Fibroblast of skin of right quadriceps (primary cell): Measurements from ENCODE around the gene PRAC2.

Experiments
- DNase-seq: peaks from one replicate; pipeline ENCODE4 v3.0.0-alpha.2; 2013

The PRAC2 gene

DNA sequence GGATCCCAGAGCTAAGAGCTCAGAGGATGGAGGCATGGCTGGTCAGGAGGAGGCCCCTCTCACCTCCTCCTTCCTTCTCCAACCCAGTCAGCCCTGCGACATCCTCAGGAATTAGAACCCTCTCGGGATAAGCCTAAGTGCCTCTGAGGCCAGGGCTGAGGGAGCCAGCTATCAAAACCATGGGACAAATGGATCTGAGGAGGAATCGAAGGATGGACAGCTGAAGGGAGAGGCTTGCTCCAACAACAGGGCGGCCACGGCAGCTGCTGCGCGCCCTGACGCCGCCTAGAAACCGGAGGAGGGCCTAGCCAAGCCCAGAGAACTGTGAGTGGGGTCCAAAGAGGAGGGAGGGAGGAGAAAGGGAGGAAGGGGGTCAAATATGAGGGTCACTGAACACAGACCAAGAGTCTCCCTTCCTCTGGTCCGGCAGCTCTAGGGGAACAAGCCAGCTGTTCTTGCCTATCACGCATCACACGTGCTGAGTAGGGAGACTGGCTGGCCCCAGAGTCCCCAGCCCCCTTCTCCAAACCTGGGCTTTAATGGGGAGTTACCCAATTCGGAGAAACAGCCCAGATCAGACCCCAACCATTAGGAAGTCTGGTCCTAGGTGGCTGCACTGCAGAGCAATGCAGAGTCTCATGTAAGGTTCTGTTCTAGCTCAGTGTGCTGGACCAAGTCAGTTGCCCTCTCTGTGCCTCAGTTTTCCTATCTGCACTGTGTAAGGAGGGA, 11.5 kb downstream of the PRAC2 start:
- no peak for DNase-seq

DNA sequence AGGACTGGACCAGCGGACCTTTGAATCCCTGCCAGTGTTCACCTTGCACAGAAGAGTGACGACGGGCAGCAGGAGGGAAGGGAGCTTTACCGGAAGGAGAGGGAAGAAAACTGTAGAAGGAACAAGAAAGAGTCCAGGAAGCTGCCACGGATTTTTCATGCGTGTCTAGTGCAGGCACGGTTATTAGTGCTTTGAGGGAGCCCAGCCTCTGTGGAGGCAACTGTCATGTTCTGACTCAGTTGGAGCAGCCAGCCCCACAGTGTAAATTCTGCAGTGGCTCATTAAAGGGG, 12.0 kb downstream of the PRAC2 start:
- no peak for DNase-seq

DNA sequence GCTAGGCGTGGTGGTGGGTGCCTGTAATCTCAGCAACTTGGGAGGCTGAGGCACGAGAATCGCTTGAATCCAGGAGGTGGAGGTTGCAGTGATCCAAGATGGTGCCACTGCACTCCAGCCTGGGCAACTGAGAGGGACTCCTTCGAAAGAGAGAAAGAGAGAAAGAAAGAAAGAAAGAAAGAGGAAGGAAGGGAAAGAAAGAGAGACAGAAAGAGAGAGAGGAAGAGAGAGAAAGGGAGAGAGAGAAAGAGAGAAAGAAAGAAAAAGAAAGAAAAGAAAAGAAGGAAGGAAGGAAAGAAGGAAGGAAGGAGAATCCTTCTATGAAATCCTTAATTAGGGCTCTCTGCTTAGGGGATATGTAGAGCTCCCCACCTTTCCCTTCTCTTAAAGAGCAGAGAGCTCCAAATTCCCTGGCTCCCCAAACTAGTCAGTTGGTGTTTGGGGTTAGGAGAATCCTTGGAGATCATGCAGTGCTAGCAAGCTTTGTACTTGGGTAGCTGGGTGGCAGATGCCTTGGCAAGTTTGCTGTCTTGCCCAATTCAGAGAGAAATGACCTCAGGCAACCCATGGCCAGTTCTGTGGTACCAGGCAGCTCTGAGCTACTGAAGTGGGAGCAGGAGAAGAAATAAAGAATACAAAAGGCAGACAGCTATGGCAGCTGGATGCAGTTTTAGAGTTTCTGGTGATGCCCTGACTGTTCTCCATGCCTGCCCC, 14.5 kb downstream of the PRAC2 start:
- DNase-seq, result no peak

DNA sequence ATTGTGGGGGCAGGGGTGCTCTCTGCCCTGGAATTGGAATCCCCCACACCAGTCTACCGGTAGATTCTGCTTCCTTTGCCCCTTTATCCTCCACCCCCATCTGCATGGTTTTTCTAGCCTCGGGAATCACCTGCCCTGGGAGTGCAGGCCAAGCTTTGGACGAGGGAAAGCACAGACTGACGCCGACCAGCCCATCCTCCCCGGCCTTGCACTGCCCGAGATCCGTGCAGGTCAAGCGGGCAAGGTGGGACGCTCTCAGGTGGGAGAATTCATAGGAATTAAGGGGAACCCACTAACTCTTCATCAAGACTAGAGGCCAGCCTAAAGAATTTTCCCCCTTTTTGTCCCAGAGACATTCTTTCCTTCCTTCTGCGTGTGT, 15.4 kb downstream of the PRAC2 start:
- no peak for DNase-seq

DNA sequence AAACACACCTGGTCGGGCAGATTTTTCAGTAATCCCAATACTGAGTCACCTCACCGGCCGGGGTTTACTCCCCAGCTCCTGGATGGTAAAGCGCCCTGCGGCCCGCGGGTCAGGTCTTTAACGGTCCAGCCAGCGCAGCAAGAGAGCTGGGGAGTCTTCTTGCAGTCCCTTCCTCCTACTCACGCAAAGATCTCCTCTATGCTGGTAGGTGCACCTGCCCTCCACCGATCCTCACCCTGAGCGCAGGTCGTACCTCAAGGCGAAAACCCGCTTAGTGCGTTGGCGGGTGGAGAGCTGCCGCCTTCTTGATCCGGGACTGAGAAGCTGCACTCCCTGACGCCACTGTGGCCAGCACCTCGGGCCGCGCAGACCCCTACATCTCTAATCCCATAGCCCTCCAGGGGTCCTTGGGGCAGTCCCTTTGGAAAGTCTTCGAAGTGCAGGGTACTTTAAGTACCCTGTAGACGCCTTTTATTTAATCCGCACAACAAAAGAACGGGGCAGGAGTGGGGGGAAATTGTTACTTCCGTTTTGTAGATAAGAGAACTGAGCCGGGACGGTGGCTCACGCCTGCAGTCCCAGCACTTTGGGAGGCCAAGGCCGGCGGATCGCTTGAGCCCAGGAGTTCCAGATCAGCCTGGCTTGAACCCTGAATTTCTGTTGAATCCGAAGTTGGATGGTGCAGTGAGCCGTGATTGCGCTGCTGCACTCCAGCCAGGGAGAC, 16.0 kb downstream of the PRAC2 start:
- DNase-seq, result no peak

DNA sequence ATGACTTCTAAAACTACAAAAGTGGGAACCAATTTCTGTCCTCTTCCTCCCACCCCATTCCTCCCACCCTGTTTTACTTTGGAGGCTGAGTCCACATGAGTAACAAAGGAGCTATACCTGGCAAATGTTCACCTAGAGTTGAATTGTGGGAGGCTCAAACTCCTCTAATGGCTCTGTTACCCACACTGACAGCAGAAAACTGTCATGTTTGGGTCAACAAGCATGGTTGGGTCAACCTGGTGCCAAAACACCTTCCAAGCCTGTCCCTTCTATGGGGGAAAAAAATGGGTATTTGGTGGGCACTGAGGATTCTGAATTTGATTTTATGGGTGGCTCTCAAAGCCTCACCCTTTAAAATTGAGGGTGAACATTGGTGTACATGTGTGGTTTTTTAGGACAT, 17.6 kb downstream of the PRAC2 start:
- DNase-seq, result no peak

DNA sequence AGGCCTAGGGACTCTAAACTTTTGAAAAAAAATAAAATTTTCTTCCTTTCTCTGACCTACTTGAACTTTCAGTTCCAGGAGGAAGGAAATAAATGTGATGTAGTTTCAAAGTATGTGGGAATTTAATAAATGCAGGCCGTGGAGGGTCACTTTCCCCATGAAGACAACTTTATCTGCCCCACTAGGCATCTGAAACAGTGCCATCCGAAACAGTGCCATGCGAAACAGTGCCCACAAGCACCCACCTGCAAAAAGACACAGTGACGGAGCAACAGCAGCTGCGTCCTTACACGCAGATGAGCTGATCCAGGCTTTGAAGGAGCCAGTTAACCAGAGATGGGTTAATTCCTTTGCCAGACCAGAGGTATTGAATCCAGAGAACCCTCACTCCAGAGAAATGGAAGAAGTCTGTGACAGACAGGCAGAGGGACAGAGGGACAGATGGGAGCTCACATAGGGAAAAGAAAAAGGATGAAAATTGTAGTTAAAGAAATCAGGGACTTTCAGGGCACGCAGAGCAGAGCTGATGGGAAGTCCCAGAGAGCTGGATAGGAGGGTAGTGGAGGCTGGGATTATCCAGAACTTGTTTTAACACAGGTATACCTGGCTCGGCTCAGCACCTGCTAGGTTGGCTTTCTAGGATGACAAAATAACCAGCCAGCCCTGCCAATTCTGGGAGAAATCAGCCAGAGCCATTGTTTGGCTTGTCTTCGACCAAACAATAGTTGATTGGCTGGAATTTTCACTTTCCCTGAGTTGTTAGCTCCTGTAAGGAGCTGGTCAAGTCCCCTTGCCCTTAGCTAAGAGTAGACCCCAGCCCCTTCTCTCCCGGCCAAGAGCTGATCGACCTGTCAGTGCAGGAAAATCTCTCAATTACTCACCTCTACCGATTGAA, 22.6 kb downstream of the PRAC2 start:
- DNase-seq, result no peak

DNA sequence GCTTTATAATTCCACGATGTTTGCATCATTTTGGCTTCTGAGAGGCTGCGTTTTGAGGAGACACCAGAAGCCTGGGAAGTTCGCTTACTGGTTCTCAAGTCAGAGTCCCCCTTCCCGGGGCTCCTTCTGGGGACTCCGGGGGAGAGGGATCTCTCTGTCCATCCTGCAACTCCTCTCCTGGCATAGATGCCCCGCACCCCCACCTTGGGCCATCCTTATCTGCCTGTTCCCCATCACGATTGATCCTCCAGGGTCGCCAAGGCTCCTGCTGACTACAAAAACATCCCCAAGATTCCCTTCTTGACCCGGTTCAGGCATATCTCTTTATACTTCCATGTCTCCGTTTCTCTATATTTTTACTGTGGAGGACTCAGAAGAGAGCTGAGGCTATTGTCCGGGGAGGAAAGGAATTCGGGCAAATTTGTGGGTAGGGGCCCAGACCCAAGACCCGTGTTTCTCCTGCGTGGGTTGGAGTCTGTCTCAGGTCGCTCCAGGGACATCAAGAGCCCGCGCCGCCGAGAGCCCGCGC, 24.0 kb downstream of the PRAC2 start:
- DNase-seq, result no peak

DNA sequence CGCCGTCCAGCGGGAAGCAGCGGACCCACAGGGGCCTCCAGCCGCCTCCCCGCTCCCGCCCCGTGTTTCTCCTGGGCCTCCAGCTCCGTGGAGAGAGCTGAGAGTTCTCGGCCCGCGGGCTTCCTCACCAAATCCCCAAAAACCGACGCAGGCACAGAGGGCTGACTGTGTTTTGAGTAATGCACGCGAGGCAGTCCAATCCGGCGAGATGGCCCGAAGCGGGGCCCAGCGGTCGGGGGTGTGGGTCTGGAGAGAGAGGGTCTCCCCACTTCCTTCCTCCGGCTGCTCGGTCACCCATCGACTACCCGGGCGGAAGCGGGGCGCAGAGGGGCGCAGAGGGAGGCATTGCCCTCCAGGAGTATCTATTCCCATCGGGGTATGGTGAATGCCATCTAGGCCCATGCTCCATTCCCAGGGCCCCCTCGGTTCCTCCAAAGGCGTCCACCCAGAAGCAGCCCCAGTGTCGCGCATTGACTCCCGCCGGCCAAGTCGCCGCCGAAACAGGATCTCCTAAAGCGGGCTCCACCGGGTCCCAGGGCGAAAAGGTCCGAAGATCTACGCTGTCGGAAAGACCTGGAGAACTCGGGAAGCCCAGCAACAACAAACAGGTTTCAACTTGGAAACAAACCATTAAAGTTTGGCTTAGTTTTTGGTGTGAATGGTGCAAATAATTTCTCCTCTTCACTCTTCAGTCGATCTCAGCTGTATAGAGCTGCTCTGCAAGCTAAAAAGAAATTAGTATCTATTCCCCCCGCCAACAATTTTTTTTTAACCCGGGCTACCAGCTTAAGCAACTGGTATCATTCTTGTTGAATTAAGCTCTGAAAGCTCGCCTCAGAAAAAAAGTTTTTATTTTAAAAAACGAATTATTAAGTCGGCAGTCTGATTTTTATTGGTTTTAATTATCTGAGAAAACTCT, 24.7 kb downstream of the PRAC2 start:
- DNase-seq, result no peak

DNA sequence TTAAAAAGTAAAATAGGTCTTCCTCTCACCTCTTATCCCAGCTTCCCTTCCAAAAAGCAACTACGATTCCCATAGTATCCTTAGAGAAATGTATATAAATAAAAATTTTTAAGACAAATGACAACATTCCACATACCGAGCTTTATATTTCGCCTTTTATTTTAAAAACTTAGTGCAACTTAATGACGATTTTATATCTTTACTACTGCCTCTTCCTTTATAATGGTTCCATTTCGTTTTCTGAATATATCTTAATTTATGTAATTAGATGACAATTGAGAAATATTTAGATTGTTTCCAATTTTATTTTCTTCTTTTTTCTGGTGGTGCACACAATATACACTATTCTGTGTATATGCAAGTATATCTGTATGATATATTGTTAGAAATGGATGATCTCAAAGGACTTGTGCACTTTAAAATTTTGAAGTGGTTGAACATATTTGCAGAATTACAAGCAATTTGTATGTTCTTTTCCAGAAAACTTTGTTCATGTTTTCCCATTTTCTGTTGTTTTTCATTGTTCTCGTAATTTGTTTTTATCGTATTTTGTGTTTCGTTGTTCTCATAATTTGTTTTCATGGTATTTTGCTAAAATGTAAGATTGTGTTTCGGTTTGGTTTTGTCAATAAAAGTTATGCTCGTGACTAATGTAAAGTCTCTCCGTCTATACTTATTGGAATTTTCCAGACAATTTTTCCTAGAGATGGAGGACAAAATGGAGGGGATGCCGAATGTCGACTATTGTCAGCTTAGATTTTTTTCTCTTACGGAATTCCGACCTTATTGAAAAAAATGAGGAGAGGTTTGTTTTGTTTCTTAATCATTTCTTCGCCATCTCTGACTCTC, 26.0 kb downstream of the PRAC2 start:
- no peak for DNase-seq

DNA sequence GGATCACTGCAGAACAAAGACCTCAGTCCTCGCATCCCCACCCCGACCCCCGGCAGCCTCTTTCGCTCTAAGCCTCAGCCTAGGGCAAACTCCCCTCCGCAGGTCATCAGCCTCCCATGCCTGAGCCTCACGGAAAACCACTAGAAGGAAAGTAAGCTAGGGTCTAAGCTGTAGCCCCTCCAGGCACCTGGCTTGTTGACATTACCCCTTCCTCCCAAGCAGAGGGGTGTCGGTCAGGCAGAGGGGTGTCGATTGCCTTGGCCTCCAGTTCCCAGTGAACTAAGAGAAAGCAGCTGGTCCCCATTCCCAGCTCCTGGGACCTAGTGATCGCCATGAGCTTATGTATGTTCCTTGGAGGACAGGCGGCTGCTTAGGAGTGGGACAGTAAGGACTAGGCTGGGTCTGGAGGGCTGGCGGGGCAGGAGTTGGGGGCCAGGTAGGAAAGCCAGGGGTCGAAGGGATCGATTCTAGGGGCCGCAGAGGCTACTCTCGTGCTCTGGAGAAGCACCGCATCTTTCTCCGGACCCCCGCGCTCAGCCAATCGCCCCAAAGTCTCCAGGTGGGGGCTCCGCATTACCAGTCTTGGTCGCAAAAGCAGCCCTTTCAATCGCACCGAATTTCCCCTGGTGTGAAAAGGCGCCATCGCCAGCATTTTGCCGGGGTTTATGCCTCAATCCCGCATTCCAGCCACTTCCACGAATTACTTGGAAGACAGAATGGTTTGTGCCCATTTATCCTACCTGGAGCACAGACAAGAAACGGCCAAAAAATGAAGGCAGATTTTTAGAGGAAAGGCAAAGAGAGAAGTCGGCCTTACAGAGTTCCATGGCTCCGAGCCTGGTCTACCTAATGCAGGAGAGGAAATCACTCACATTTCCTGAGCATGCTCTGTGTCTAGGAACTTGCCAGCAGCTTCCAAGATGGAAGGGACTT, 26.9 kb downstream of the PRAC2 start:
- no peak for DNase-seq

DNA sequence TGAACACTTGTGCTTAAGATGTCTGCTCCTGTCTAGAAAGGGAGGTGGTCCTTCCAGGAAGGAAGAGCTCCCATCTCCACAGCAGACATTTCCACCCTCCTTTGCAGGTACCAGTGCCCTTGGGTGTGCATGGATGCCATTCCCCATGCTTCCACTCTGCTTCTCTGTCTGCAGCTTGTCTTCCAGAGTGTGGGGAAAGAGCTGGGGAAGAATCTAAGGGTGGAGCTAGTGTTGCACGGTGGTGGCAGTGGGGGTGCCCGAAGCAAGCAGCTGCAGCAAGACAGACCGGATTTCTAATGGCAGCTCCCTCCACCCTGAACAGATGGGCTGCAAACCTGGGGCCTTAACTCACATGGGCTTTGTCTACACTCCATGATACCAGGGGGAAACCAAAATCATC, 28.2 kb downstream of the PRAC2 start:
- DNase-seq, result no peak

DNA sequence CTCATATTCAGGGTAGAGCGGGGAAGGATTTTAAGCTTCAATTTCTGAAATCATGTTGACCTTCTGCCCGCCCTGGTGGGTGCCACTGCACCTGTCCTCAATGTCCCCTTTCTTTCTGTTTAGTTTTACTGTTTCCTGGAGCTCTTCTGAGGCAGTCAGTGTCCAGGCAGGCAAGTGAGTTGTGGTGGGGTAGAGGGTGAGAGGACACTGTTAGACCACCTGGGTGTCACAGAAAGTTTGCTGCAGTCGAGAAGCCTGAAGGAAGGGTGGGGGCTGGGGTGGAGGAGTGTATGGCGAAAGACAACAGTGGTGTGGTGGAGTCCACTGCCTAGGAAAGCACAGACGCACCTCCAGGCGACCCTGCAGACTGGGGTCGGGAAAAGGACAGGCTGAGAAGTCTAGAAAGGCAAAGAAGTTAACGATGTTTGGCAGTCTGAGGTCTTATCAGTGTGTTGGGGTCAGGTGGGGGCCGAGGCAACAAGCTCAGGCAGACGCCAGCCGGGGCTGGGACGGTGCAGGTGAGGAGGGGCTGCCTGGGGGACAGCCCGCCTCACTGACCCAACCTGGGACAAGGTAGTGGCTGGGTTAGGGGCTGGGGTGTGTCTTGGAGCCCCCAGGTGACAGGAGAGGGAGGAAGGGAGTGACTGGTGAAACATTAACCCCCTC, 28.9 kb downstream of the PRAC2 start:
- DNase-seq, result no peak

DNA sequence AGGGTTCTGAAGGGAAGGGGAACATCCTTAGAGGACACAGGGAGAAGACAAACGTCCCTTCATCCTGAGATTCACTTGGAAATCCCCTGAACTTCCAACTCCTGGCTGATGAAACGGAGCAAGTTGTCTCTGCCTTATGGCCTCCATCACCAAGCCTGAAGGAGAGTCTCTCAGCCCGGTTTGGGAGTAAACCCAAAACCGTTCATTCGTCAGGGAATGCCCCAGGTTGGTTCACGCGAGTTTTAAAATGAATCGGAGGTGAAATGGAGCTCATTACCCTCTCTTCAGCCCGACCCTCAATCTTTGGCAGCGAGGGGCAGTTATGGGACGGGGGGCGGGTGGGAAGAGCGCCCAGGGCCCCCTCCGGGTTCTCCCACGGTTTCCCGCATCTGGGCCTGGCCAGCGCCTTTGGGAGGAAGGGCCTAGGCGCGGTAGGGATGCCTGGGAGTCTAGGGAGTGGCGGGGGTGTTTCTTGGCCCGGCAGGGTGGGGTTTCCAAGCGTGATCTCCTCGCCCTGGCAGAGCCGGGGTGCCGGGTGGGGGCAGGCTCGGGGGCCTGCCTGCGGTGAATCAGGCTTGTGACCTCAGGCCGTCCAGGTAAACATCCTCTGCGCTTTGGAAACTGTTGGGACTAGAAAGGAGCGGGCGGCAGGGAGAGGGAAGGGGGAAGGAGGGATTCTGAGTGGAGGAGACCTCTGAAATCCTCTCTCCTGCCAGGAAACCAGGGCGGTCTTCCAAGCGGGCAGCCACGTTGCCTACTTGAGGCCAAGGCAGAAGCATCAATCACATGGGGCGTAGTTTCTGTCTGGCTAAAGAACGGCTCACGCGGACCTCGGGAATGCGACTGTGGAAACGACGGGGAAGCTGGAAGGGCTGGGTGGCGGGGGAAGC, 29.7 kb downstream of the PRAC2 start:
- DNase-seq, result no peak

DNA sequence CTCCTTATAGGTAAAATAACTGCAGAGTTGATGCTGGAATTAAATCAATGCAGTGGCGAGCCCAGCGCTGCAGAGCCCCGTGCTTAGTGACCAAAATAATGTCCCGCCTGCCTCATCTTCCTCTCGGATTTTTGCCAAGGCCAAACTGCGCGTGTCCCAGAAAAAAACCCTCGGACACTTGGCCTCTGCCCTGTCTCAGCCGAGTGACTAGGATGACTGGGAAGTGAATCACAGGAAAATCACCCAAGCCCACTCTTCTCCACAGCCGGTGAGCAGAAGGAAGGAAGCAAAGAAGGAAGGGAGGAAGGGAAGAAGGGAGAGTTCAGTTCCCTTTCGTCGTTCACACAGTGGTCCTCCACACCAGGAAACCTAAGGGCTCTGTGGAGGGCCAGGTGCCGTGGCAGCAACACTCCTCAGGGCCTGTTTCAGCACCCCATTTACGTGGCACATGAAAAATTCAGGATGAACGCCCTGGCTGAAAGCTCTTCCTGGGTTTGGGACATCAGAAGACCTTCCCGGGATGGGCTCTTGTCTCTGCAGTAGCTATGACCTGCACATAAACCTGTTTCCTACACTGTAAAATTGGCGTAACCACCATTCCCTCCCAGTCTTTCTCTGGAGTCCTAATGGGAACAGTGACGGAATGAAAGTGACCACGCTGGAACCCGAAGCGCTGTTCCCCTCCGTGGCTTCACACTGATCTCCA, 31.0 kb downstream of the PRAC2 start:
- DNase-seq, result no peak

DNA sequence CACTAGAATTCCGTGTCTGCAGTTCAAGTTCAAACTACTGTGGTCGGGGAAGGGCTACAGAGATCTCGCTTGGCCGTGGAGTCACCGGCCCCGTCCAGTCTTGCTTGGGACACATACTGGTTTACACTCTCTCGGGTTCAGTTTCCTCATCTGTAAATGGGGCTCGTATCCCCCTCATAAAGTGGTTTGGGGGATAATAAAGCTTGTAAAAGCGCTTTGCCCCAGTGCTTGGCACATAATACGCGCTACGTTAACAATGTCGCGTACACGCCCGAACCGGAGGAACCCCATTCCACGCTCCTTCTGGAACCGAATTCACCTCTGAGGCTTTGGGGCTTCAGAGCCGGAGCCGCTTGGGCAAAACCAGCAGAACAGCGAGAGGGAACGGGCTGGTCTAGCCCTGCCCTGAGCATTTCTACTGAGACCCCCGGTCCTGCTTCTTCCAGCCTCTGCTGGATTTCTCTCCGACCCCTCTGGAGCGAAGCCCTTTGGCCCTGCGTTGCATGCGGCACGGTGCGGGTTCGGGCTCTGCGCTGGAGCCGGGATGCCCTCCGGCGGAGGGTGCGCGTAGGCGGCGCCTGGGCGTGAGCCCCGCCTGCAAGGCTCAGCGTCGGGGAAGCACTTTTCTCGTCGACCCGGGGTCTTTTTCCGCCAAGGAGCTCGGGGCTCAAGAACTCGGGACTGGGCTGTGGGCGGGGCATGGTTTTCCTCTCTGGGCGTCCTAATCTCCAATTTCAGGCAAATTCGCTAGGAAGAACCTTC, 31.7 kb downstream of the PRAC2 start:
- DNase-seq, result no peak

DNA sequence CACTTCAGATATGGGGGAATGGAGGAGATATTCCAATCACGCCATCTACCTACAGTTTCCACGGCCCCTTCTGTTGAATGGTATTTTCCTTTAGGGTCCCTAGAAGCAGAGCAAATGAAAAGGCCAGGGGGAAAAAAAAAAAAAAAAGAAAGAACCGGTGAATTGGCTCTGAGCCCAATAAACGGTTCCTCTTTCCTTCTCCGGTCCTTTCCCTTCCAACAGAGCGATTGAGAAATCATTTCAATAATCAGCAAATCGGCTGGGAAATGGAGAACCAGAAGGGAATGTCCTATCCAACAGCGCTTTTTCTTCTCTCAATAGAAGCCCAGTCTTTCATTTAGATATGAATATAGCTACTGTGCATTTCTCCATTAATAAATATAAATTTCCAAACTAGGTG, 32.4 kb downstream of the PRAC2 start:
- DNase-seq, result no peak
